ENCODE measurements around the gene NHERF1.

- TF ChIP-seq GATA3 (IDR thresholded peaks at IDR 0.05; ENCODE audit: low read depth, low read length), result no peak
- TF ChIP-seq GATA2 (IDR thresholded peaks at IDR 0.05; ENCODE audit: low read depth, low read length), result no peak
Observed at GRCh38 chr17:74750327-74751069, 2.1 kb downstream of the NHERF1 start.

Measured in SH-SY5Y (cell line).